Fibroblast of villous mesenchyme (primary cell): Measurements from ENCODE around the gene OTOR. TPM values are rescaled to one million over a fixed set of nuclear protein-coding genes. Genes with fewer than 3 reads are reported as not detected.
A peak's percentile ranks its signal among the peaks of the same experiment; 100 is the strongest.

ENCODE experiments used
- DNase-seq: peaks from one replicate; pipeline ENCODE4 v3.0.0-alpha.2; 2010; ENCODE audit warnings: low read depth
- H3K4me3 ChIP-seq: 2 replicates; pipeline ENCODE4 v1.5.1; 2011; ENCODE audit warnings: low read depth, mild to moderate bottlenecking, low read length
- total RNA-seq: library from RNA; depleted of rRNA; stranded (reverse); fragments of >200 nt; gene quantifications from 2 replicates; pipeline ENCODE4 v1.2.3, GENCODE V29; 2012
- TF ChIP-seq, protein P1 (sequence below): IDR thresholded peaks from 2 replicates; pipeline ENCODE4 v1.5.1; 2012; ENCODE audit warnings: low read depth, mild to moderate bottlenecking, low read length; ENCODE audit not compliant: insufficient read depth

Gene OTOR
- total RNA-seq, 1 donor = not detected

DNA sequence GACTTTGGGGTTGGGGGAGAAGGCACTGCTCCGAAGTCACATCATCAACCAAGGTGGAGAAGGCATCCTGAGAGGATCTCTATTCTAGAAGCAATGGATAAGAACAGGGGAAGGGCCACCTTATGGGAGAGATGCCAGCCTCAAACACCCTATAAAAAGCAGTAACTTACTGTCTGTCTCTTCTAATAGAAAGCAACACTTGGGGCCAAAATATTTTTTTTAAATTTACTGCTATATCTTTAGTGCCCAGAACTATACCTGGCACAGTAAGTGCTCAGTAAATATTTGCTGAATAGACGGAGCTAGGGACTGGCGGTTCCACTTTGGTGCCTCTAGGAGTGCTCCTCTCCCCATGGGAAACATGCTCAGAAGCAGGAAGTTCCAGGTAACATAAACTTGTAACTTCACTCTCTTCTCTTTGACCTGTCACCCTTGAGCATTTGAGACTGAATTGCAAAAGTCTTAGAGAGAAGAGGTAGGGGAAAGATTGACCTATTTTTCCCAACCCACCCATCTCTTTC is 807 bp upstream of the OTOR start:
- H3K4me3 ChIP-seq = no peak overlapping the region
- TF ChIP-seq, protein P1, sequence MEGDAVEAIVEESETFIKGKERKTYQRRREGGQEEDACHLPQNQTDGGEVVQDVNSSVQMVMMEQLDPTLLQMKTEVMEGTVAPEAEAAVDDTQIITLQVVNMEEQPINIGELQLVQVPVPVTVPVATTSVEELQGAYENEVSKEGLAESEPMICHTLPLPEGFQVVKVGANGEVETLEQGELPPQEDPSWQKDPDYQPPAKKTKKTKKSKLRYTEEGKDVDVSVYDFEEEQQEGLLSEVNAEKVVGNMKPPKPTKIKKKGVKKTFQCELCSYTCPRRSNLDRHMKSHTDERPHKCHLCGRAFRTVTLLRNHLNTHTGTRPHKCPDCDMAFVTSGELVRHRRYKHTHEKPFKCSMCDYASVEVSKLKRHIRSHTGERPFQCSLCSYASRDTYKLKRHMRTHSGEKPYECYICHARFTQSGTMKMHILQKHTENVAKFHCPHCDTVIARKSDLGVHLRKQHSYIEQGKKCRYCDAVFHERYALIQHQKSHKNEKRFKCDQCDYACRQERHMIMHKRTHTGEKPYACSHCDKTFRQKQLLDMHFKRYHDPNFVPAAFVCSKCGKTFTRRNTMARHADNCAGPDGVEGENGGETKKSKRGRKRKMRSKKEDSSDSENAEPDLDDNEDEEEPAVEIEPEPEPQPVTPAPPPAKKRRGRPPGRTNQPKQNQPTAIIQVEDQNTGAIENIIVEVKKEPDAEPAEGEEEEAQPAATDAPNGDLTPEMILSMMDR = no peak
- DNase-seq = no peak

GRCh38 chr20:16749573-16749972 is 1.4 kb downstream of the OTOR start:
- H3K4me3 ChIP-seq = no peak overlapping the region
- TF ChIP-seq, protein P1 = peak; percentile 33
- no peak for DNase-seq

GRCh38 chr20:16752082-16752481 is 3.9 kb downstream of the OTOR start:
- no peak overlapping the region for H3K4me3 ChIP-seq
- TF ChIP-seq, protein P1 = no peak
- no peak for DNase-seq

GRCh38 chr20:16752901-16753300 is 4.7 kb downstream of the OTOR start:
- no peak overlapping the region for H3K4me3 ChIP-seq
- TF ChIP-seq, protein P1 = no peak
- DNase-seq = no peak

- no peak for DNase-seq
Observed at GRCh38 chr20:16758454-16759180, 10.5 kb downstream of the OTOR start.

DNA sequence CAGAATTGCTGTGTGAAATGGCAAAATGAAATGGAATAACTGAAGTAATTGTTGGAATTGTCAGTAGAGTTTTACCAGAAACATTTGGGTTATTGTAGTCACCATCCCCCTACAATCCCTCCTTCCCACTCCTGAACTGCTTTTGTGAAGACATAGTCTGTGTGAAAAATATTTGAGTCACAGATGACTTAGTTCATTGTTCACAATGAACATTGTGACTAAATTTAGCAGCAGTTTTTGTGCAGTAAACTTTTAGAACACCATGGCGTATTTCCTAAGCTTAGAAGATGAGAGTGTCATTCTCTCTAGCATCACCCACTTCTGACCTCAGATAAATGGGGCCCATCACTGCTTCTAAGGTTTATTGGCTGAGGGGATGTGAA is 11.0 kb downstream of the OTOR start:
- no peak overlapping the region for H3K4me3 ChIP-seq
- DNase-seq = no peak
- TF ChIP-seq, protein P1 = no peak

More at GRCh38 chr20:16758454-16759180, 10.5 kb downstream of the OTOR start:
- no peak overlapping the region for H3K4me3 ChIP-seq
- TF ChIP-seq, protein P1 = no peak
